Measurements from ENCODE around the gene KIF5C.
"Not testable (repeated sequence)": the region's sequence is repeated elsewhere in the genome, so short reads cannot be mapped to it uniquely, and the experiment has no call there.

The KIF5C gene

GRCh38 chr2:148874868-148875341 lies at the start of gene KIF5C:
KIF5C (plus strand) TSS chr2:148875227; CDS start chr2:148875618, 391 bp downstream.
- peak; percentile 80 to 97 for DNase-seq

GRCh38 chr2:148826791-148827190 lies 48.2 kb upstream of the KIF5C start:
- no peak for DNase-seq

- DNase-seq = no peak
These were observed 46.1 kb upstream of the KIF5C start for GRCh38 chr2:148828941-148829340.

GRCh38 chr2:148829618-148830017 lies 45.4 kb upstream of the KIF5C start:
- no peak for DNase-seq

GRCh38 chr2:148832637-148833036 lies 42.4 kb upstream of the KIF5C start:
- DNase-seq = no peak

GRCh38 chr2:148842050-148842449 lies 33.0 kb upstream of the KIF5C start:
- DNase-seq = no peak

GRCh38 chr2:148848146-148848545 lies 26.9 kb upstream of the KIF5C start:
- no peak for DNase-seq

GRCh38 chr2:148853458-148853857 lies 21.6 kb upstream of the KIF5C start:
- no peak for DNase-seq

- DNase-seq = no peak
These were observed 15.0 kb upstream of the KIF5C start for GRCh38 chr2:148860037-148860436.

- DNase-seq = no peak
These were observed 13.7 kb upstream of the KIF5C start for GRCh38 chr2:148861367-148861766.

- DNase-seq = not testable (repeated sequence)
These were observed 12.5 kb upstream of the KIF5C start for GRCh38 chr2:148862478-148862877.

- no peak for DNase-seq
These were observed 9.5 kb upstream of the KIF5C start for GRCh38 chr2:148865512-148865911.

GRCh38 chr2:148866091-148866490 lies 8.9 kb upstream of the KIF5C start:
- no peak for DNase-seq

GRCh38 chr2:148867079-148867769 lies 7.8 kb upstream of the KIF5C start:
- DNase-seq = no peak

GRCh38 chr2:148875387-148876051 lies 492 bp downstream of the KIF5C start:
- DNase-seq = peak in 1 of 2 experiments; percentile 73

- peak in 1 of 2 experiments; percentile 68 for DNase-seq
These were observed 1.2 kb downstream of the KIF5C start for GRCh38 chr2:148876202-148876594.

GRCh38 chr2:148876595-148877402 lies 1.8 kb downstream of the KIF5C start:
- DNase-seq = peak; percentile 71 to 85

GRCh38 chr2:148877403-148877740 lies 2.3 kb downstream of the KIF5C start:
- peak in 1 of 2 experiments; percentile 32 for DNase-seq

- no peak for DNase-seq
These were observed 5.6 kb downstream of the KIF5C start for GRCh38 chr2:148880636-148881035.

- no peak for DNase-seq
These were observed 7.0 kb downstream of the KIF5C start for GRCh38 chr2:148882051-148882450.

GRCh38 chr2:148885209-148885608 lies 10.2 kb downstream of the KIF5C start:
- DNase-seq = no peak

GRCh38 chr2:148885988-148886387 lies 11.0 kb downstream of the KIF5C start:
- no peak for DNase-seq

GRCh38 chr2:148887350-148888002 lies 12.4 kb downstream of the KIF5C start:
- peak; percentile 24 to 56 for DNase-seq
